CD14-positive monocyte (primary cell): ENCODE results near the gene PLPP7. TPM values are rescaled to one million over a fixed set of nuclear protein-coding genes. Genes with fewer than 3 reads are reported as not detected.

ENCODE experiments used
- DNase-seq, 3 donors: peaks; one replicate each; pipeline ENCODE4 v3.0.0-alpha.2; 2011 to 2022
- H2AFZ ChIP-seq: 2 replicates; pipeline ENCODE4 v1.6.0; 2012; ENCODE audit warnings: mild to moderate bottlenecking, low read depth, low read length, inconsistent platforms; ENCODE audit not compliant: insufficient read depth, poor library complexity, severe bottlenecking
- H3K27ac ChIP-seq, 2 donors: 1 replicate in 1 of 2; 2 replicates in 1 of 2; pipeline ENCODE4 v1.5.1; 2012 to 2013; ENCODE audit warnings: low read length in 2 of 2, control low read depth in 1 of 2, inconsistent platforms in 1 of 2, low read depth in 1 of 2, mild to moderate bottlenecking in 1 of 2
- H3K27me3 ChIP-seq, 2 donors: one replicate each; pipeline versions ENCODE4 v1.6.0 to v1.6.1; 2011 to 2013; ENCODE audit warnings: low read length in 2 of 2; ENCODE audit not compliant: control insufficient read depth in 2 of 2, insufficient read depth in 2 of 2
- H3K36me3 ChIP-seq, 2 donors: replicated peaks in 1 of 2; 1 replicate in 1 of 2; 2 replicates in 1 of 2; pipeline versions ENCODE4 v1.5.1 to v1.6.1; 2012 to 2013; ENCODE audit warnings: low read length in 2 of 2, control low read depth in 1 of 2, inconsistent platforms in 1 of 2, mild to moderate bottlenecking in 1 of 2; ENCODE audit not compliant: insufficient read depth in 2 of 2, control insufficient read depth in 1 of 2
- H3K4me1 ChIP-seq, 2 donors: 1 replicate in 1 of 2; 2 replicates in 1 of 2; pipeline versions ENCODE4 v1.5.1 to v1.6.1; 2012 to 2013; ENCODE audit warnings: low read length in 2 of 2, control low read depth in 1 of 2, inconsistent platforms in 1 of 2, mild to moderate bottlenecking in 1 of 2, moderate library complexity in 1 of 2; ENCODE audit not compliant: insufficient read depth in 2 of 2, control insufficient read depth in 1 of 2
- H3K4me2 ChIP-seq: replicated peaks from 2 replicates; pipeline ENCODE3; 2012; ENCODE audit warnings: low read length, moderate library complexity, mild to moderate bottlenecking; ENCODE audit not compliant: poor library complexity, severe bottlenecking; ENCODE audit errors: extremely low read depth
- H3K4me3 ChIP-seq, 3 experiments: fragments of 200-600 bp in 1 of 3; sonication (generic) in 1 of 3; replicated peaks in 1 of 3; 1 replicate in 2 of 3; 2 replicates in 1 of 3; pipeline ENCODE4 v1.5.1; 2011 to 2013; ENCODE audit warnings: low read length in 3 of 3, mild to moderate bottlenecking in 3 of 3, control low read depth in 2 of 3, low read depth in 2 of 3, inconsistent platforms in 1 of 3, moderate library complexity in 1 of 3
- H3K79me2 ChIP-seq: 2 replicates; pipeline ENCODE4 v1.6.0; 2012; ENCODE audit warnings: mild to moderate bottlenecking, control low read depth, inconsistent platforms, low read length, moderate library complexity; ENCODE audit not compliant: insufficient read depth
- H3K9ac ChIP-seq: 2 replicates; pipeline ENCODE4 v1.6.0; 2017; ENCODE audit warnings: low read length, mild to moderate bottlenecking; ENCODE audit not compliant: insufficient read depth, poor library complexity, severe bottlenecking
- H3K9me3 ChIP-seq, 2 donors: replicated peaks in 1 of 2; 1 replicate in 1 of 2; 2 replicates in 1 of 2; pipeline versions ENCODE4 v1.5.1 to v1.6.1; 2012 to 2013; ENCODE audit warnings: low read length in 2 of 2, control low read depth in 1 of 2; ENCODE audit not compliant: control insufficient read depth in 1 of 2, insufficient read depth in 1 of 2
- H4K20me1 ChIP-seq: 2 replicates; pipeline ENCODE4 v1.6.0; 2012; ENCODE audit warnings: mild to moderate bottlenecking, low read length, control low read depth, moderate library complexity; ENCODE audit not compliant: insufficient read depth
- H3K27ac Mint-ChIP-seq, 7 donors: one replicate each; pipeline ENCODE4 v1.8.0; 2020; ENCODE audit warnings: mild to moderate bottlenecking in 7 of 7, mixed read lengths in 7 of 7, moderate library complexity in 6 of 7, inconsistent platforms in 2 of 7
- H3K27me3 Mint-ChIP-seq, 3 donors: one replicate each; pipeline ENCODE4 v1.8.0; 2021 to 2022; ENCODE audit warnings: low read depth in 3 of 3, mild to moderate bottlenecking in 3 of 3, mixed read lengths in 3 of 3, moderate library complexity in 3 of 3, inconsistent platforms in 1 of 3
- H3K36me3 Mint-ChIP-seq, 2 donors: one replicate each; pipeline ENCODE4 v1.8.0; 2020; ENCODE audit warnings: mixed read lengths in 2 of 2, inconsistent platforms in 1 of 2, mild to moderate bottlenecking in 1 of 2
- H3K4me1 Mint-ChIP-seq: one replicate; pipeline ENCODE4 v1.8.0; 2020; ENCODE audit warnings: mild to moderate bottlenecking, mixed read lengths
- H3K4me3 Mint-ChIP-seq, 2 donors: one replicate each; pipeline ENCODE4 v1.8.0; 2020; ENCODE audit warnings: mild to moderate bottlenecking in 2 of 2, mixed read lengths in 2 of 2, moderate library complexity in 1 of 2
- H3K9me3 Mint-ChIP-seq, 7 donors: one replicate each; pipeline ENCODE4 v1.8.0; 2020 to 2022; ENCODE audit warnings: mixed read lengths in 7 of 7, mild to moderate bottlenecking in 6 of 7, moderate library complexity in 6 of 7, inconsistent platforms in 2 of 7
- WGBS: methylation state at CpG from one replicate; pipeline ENCODE4 v1.1.5; 2013; ENCODE audit warnings: missing lambda C conversion rate; ENCODE audit not compliant: insufficient coverage; 5-methylcytosine and 5-hydroxymethylcytosine counted together
- intact Hi-C, 2 donors: fragments of 100-400 bp; cut with micrococcal nuclease; formaldehyde crosslinking; loops; one replicate each; pipeline versions ENCODE4 v1.15.0 to v1.15.1; 2023
- polyA plus RNA-seq, 3 donors: library from polyadenylated mRNA; depleted of rRNA in 1 of 3; unstranded in 2 of 3; stranded (reverse) in 1 of 3; fragments of 300-500 nt in 2 of 3; fragments of >200 nt in 1 of 3; fragmentation: Illumina TruSeq in 2 of 3; gene quantifications; 1 replicate in 2 of 3; 2 replicates in 1 of 3; pipeline ENCODE4 v1.2.3, GENCODE V29; 2012 to 2021
- TF ChIP-seq, protein P1 (sequence below): fragments of 200-600 bp; IDR thresholded peaks from one replicate; pipeline ENCODE4 v1.8.0; 2022; ENCODE audit warnings: antibody characterized with exemption, mild to moderate bottlenecking

Gene PLPP7
- polyA plus RNA-seq, 3 donors: 1.1 to 3.1 (median 1.5) TPM

DNA sequence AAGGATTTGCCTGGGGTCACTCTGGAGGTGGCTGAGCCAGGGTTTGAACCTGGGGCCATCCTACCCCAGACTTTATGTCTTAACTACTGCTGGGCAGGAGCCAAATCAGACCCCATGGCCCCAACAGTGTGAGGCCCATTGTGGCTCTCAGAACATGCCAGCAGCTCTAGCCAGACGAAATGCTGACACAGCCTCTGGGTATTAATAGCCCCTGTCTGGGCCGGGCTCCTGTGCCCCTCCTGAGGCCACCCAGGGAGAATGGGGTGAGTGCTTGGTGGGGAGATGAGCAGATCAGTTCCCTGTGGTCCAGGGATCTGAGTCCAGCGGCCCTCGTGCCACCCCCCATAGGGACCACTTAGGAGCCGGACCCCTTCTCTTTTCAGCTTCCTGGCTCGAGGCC, 2.2 kb upstream of the PLPP7 start:
- intact Hi-C loops: no loop called here
- peaks cover 2 to 16% of the 10 kb centered on the region in 2 donors for H3K27me3 ChIP-seq
- no peak overlapping the region for H3K4me3 ChIP-seq
- TF ChIP-seq, protein P1, sequence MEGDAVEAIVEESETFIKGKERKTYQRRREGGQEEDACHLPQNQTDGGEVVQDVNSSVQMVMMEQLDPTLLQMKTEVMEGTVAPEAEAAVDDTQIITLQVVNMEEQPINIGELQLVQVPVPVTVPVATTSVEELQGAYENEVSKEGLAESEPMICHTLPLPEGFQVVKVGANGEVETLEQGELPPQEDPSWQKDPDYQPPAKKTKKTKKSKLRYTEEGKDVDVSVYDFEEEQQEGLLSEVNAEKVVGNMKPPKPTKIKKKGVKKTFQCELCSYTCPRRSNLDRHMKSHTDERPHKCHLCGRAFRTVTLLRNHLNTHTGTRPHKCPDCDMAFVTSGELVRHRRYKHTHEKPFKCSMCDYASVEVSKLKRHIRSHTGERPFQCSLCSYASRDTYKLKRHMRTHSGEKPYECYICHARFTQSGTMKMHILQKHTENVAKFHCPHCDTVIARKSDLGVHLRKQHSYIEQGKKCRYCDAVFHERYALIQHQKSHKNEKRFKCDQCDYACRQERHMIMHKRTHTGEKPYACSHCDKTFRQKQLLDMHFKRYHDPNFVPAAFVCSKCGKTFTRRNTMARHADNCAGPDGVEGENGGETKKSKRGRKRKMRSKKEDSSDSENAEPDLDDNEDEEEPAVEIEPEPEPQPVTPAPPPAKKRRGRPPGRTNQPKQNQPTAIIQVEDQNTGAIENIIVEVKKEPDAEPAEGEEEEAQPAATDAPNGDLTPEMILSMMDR: no peak
- H3K27ac ChIP-seq: no peak overlapping the region
- H3K4me3 Mint-ChIP-seq: no peak overlapping the region
- H2AFZ ChIP-seq: no peak overlapping the region
- H3K4me2 ChIP-seq: no peak overlapping the region
- no peaks in the 10 kb centered on the region for H3K79me2 ChIP-seq
- peaks cover 20 to 21% (median 20%) of the 10 kb centered on the region in 3 donors for H3K27me3 Mint-ChIP-seq
- H4K20me1 ChIP-seq: no peaks in the 10 kb centered on the region
- DNase-seq: no peak
- H3K4me1 ChIP-seq: peaks cover 10 to 17% of the 10 kb centered on the region in 2 donors
- H3K36me3 ChIP-seq: no peaks in the 10 kb centered on the region
- H3K9me3 Mint-ChIP-seq: peaks cover 0 to 5% (median 0%) of the 10 kb centered on the region in 7 donors
- peaks cover 0 to under 1% of the 10 kb centered on the region in 2 donors for H3K36me3 Mint-ChIP-seq
- no peak overlapping the region for H3K9ac ChIP-seq
- no peak overlapping the region for H3K27ac Mint-ChIP-seq
- H3K4me1 Mint-ChIP-seq: peaks cover 11% of the 10 kb centered on the region
- H3K9me3 ChIP-seq: no peaks in the 10 kb centered on the region
- WGBS: 89% methylated on average over 6 of the region's 6 CpGs

- peaks cover 8% of the 10 kb centered on the region in 2 donors for H3K4me1 ChIP-seq
- H3K4me3 Mint-ChIP-seq: no peak overlapping the region
- 73% methylated on average over 8 of the region's 9 CpGs for WGBS
- H3K9me3 ChIP-seq: no peaks in the 10 kb centered on the region
- no peak overlapping the region for H3K9ac ChIP-seq
- intact Hi-C loops: no loop called here
- no peaks in the 10 kb centered on the region for H4K20me1 ChIP-seq
- H3K79me2 ChIP-seq: no peaks in the 10 kb centered on the region
- peaks cover 0 to 8% of the 10 kb centered on the region in 2 donors for H3K27me3 ChIP-seq
- peaks cover 0 to 4% (median 0%) of the 10 kb centered on the region in 7 donors for H3K9me3 Mint-ChIP-seq
- no peak overlapping the region for H3K4me2 ChIP-seq
- H3K36me3 Mint-ChIP-seq: no peaks in the 10 kb centered on the region
- TF ChIP-seq, protein P1: no peak
- no peak overlapping the region for H2AFZ ChIP-seq
- no peak overlapping the region for H3K4me3 ChIP-seq
- H3K4me1 Mint-ChIP-seq: peaks cover 6% of the 10 kb centered on the region
- DNase-seq: no peak
- H3K27me3 Mint-ChIP-seq: peaks cover 11 to 16% (median 14%) of the 10 kb centered on the region in 3 donors
- no peak overlapping the region for H3K27ac ChIP-seq
- no peak overlapping the region for H3K27ac Mint-ChIP-seq
- no peaks in the 10 kb centered on the region for H3K36me3 ChIP-seq
Observed at GRCh38 chr9:131288217-131288616, 1.3 kb upstream of the PLPP7 start.
